GM23338 (cell line): Measurements from ENCODE around the gene MAP3K4. TPM values are rescaled to one million over a fixed set of nuclear protein-coding genes. Genes with fewer than 3 reads are reported as not detected.

Experiments
- ATAC-seq: fragments of 200-7000 bp; cut with Tn5 transposase; 3 replicates; pipeline ENCODE4 v1.9.1; 2020
- DNase-seq: peaks from one replicate; pipeline ENCODE4 v3.0.0-alpha.2; 2015; ENCODE audit warnings: low spot score
- H2AFZ ChIP-seq: fragments of 200-600 bp; sonication (generic); 2 replicates; pipeline ENCODE4 v1.8.0; 2016; ENCODE audit warnings: antibody characterized with exemption, mild to moderate bottlenecking, moderate library complexity
- H3F3A ChIP-seq: fragments of 200-600 bp; sonication (generic); replicated peaks from 2 replicates; pipeline ENCODE4 v1.8.0; 2017; ENCODE audit warnings: antibody characterized with exemption, mixed run types, low read depth
- H3K27ac ChIP-seq: fragments of 200-600 bp; sonication (generic); 2 replicates; pipeline ENCODE4 v1.6.1; 2016; ENCODE audit warnings: low read depth
- H3K27me3 ChIP-seq: fragments of 200-600 bp; sonication (generic); 2 replicates; pipeline ENCODE4 v1.8.0; 2016; ENCODE audit warnings: mild to moderate bottlenecking, mixed run types, moderate library complexity; ENCODE audit not compliant: insufficient read depth
- H3K36me3 ChIP-seq: fragments of 200-600 bp; sonication (generic); 2 replicates; pipeline ENCODE4 v1.8.0; 2016; ENCODE audit warnings: mild to moderate bottlenecking; ENCODE audit not compliant: insufficient read depth
- H3K4me1 ChIP-seq: fragments of 200-600 bp; sonication (generic); 2 replicates; pipeline ENCODE4 v1.8.0; 2016; ENCODE audit warnings: mild to moderate bottlenecking, moderate library complexity; ENCODE audit not compliant: insufficient read depth
- H3K4me2 ChIP-seq: fragments of 200-600 bp; sonication (generic); 2 replicates; pipeline ENCODE4 v1.7.1; 2017; ENCODE audit warnings: mixed run types
- H3K4me3 ChIP-seq: fragments of 200-600 bp; sonication (generic); 2 replicates; pipeline ENCODE4 v1.6.1; 2016; ENCODE audit warnings: mixed run types
- H3K79me2 ChIP-seq: fragments of 200-600 bp; sonication (generic); replicated peaks from 2 replicates; pipeline ENCODE4 v1.8.0; 2017; ENCODE audit warnings: mild to moderate bottlenecking; ENCODE audit not compliant: insufficient read depth
- H3K9me2 ChIP-seq: fragments of 200-600 bp; sonication (generic); 2 replicates; pipeline ENCODE4 v1.8.0; 2017; ENCODE audit not compliant: insufficient read depth
- H4K20me1 ChIP-seq: fragments of 200-600 bp; sonication (generic); replicated peaks from 2 replicates; pipeline ENCODE4 v1.8.0; 2017; ENCODE audit warnings: mild to moderate bottlenecking; ENCODE audit not compliant: insufficient read depth
- H3K27ac Mint-ChIP-seq: 2 replicates; pipeline ENCODE4 v1.8.0; 2020; ENCODE audit warnings: inconsistent platforms, mild to moderate bottlenecking, moderate library complexity, mixed read lengths
- H3K27me3 Mint-ChIP-seq: 3 replicates; pipeline ENCODE4 v1.8.0; 2022; ENCODE audit warnings: low read depth, mild to moderate bottlenecking, moderate library complexity, mixed read lengths, inconsistent platforms; ENCODE audit not compliant: insufficient read depth, poor library complexity
- H3K36me3 Mint-ChIP-seq: 3 replicates; pipeline ENCODE4 v1.8.0; 2021; ENCODE audit warnings: low read depth, mild to moderate bottlenecking, inconsistent platforms, moderate library complexity, mixed read lengths
- H3K4me1 Mint-ChIP-seq: 3 replicates; pipeline ENCODE4 v1.8.0; 2020; ENCODE audit warnings: mild to moderate bottlenecking, inconsistent platforms, mixed read lengths
- H3K4me3 Mint-ChIP-seq: 3 replicates; pipeline ENCODE4 v1.8.0; 2021; ENCODE audit warnings: moderate library complexity, mild to moderate bottlenecking, inconsistent platforms, mixed read lengths
- H3K9me3 Mint-ChIP-seq: 3 replicates; pipeline ENCODE4 v1.8.0; 2020; ENCODE audit warnings: moderate library complexity, mild to moderate bottlenecking, inconsistent platforms, mixed read lengths
- CREB1 ChIP-seq: fragments of 250-450 bp; sonication (Bioruptor Pico); IDR thresholded peaks from 2 replicates; pipeline ENCODE4 v1.5.0; 2020; ENCODE audit warnings: low read depth, mild to moderate bottlenecking, moderate library complexity
- CTCF ChIP-seq, 2 experiments: fragments of 200-600 bp in 1 of 2; sonication (generic) in 1 of 2; conservative IDR thresholded peaks; 2 replicates each; pipeline versions ENCODE4 v1.5.1 to v1.6.1; 2016 to 2017; ENCODE audit warnings: antibody characterized with exemption in 2 of 2, low read depth in 2 of 2, mild to moderate bottlenecking in 2 of 2, moderate library complexity in 1 of 2
- ETS1 ChIP-seq: IDR thresholded peaks from 2 replicates; pipeline ENCODE4 v1.6.1; 2016; ENCODE audit warnings: antibody characterized with exemption
- EZH2 ChIP-seq: fragments of 200-600 bp; sonication (generic); IDR thresholded peaks from one replicate; pipeline ENCODE4 v1.8.0; 2017; ENCODE audit warnings: antibody characterized with exemption, mild to moderate bottlenecking, low read depth; ENCODE audit not compliant: unreplicated experiment
- EZH2phosphoT487 ChIP-seq: fragments of 200-600 bp; sonication (generic); IDR thresholded peaks from one replicate; pipeline ENCODE4 v1.8.1; 2018; ENCODE audit warnings: antibody characterized with exemption; ENCODE audit not compliant: unreplicated experiment
- NANOG ChIP-seq: IDR thresholded peaks from 2 replicates; pipeline ENCODE4 v1.6.1; 2016; ENCODE audit warnings: antibody characterized with exemption, borderline replicate concordance
- STAT1 ChIP-seq: IDR thresholded peaks from one replicate; pipeline ENCODE4 v1.6.1; 2016; ENCODE audit warnings: antibody characterized with exemption; ENCODE audit not compliant: unreplicated experiment
- ZNF114 ChIP-seq: fragments of 250-450 bp; sonication (Bioruptor Pico); IDR thresholded peaks from 2 replicates; pipeline ENCODE4 v1.5.0; 2020; ENCODE audit warnings: mild to moderate bottlenecking, moderate library complexity
- ZNF331 ChIP-seq: fragments of 250-450 bp; sonication (Bioruptor Pico); IDR thresholded peaks from 2 replicates; pipeline ENCODE4 v1.5.0; 2020; ENCODE audit warnings: low read depth, mild to moderate bottlenecking, moderate library complexity
- polyA plus RNA-seq: library from polyadenylated mRNA; unstranded; fragments of >200 nt; fragmentation: Nextera tagmentation; extraction: Ambion mirVana; gene quantifications from 2 replicates; pipeline ENCODE4 v1.2.1, GENCODE V29; 2016
- total RNA-seq: library from RNA; depleted of rRNA; stranded (reverse); fragments of >200 nt; shearing (Covaris generic); gene quantifications from 2 replicates; pipeline ENCODE4 v1.2.3, GENCODE V29; 2014
- TF ChIP-seq, protein P1 (sequence below): fragments of 250-450 bp; sonication (Bioruptor Pico); IDR thresholded peaks from 2 replicates; pipeline ENCODE4 v1.5.0; 2020; ENCODE audit warnings: mild to moderate bottlenecking, moderate library complexity
- TF ChIP-seq, protein P2 (sequence below): IDR thresholded peaks from one replicate; pipeline ENCODE4 v1.6.1; 2018; ENCODE audit warnings: antibody characterized with exemption; ENCODE audit not compliant: unreplicated experiment

The MAP3K4 gene
- total and polyA plus RNA-seq, 2 experiments from 2014 or later, result 44.4 to 48.8 TPM

DNA sequence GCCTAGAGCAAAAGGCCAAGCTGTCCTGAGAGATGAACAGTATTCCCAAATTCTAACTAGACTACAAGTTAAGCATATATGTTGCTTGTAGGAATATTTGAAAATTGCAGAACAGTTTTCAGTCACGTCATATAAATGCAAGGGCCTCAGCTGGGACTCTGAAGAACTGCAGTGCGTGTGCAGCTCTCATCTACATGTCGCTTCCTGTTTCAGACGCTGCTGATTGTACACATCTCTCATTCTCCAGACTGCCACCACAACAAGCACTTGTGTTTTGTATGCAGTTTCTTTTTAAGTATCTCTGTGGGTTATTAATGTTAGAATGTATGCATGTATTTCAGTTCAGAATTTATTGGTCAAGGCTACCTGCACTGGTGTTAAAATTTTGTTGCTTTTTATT, 119.7 kb downstream of the MAP3K4 start:
- Histone ChIP-seq H3K79me2 (no peaks in the 10 kb centered on the region), H3K4me2 (no peak overlapping the region), H3K27ac (no peak overlapping the region), H2AFZ (no peak overlapping the region), H3K4me1 (no peaks in the 10 kb centered on the region), H3K27me3 (no peaks in the 10 kb centered on the region), H3K9me2 (no peaks in the 10 kb centered on the region), H4K20me1 (no peaks in the 10 kb centered on the region; the same call in 1 of the 2 replicates), H3K4me3 (no peak overlapping the region), H3K36me3 (peaks cover 41% of the 10 kb centered on the region), H3F3A (no peaks in the 10 kb centered on the region)
- TF ChIP-seq EZH2, result no peak
- no peak for TF ChIP-seq ZNF331 (CRISPR knock-in tag)
- TF ChIP-seq, protein P1, sequence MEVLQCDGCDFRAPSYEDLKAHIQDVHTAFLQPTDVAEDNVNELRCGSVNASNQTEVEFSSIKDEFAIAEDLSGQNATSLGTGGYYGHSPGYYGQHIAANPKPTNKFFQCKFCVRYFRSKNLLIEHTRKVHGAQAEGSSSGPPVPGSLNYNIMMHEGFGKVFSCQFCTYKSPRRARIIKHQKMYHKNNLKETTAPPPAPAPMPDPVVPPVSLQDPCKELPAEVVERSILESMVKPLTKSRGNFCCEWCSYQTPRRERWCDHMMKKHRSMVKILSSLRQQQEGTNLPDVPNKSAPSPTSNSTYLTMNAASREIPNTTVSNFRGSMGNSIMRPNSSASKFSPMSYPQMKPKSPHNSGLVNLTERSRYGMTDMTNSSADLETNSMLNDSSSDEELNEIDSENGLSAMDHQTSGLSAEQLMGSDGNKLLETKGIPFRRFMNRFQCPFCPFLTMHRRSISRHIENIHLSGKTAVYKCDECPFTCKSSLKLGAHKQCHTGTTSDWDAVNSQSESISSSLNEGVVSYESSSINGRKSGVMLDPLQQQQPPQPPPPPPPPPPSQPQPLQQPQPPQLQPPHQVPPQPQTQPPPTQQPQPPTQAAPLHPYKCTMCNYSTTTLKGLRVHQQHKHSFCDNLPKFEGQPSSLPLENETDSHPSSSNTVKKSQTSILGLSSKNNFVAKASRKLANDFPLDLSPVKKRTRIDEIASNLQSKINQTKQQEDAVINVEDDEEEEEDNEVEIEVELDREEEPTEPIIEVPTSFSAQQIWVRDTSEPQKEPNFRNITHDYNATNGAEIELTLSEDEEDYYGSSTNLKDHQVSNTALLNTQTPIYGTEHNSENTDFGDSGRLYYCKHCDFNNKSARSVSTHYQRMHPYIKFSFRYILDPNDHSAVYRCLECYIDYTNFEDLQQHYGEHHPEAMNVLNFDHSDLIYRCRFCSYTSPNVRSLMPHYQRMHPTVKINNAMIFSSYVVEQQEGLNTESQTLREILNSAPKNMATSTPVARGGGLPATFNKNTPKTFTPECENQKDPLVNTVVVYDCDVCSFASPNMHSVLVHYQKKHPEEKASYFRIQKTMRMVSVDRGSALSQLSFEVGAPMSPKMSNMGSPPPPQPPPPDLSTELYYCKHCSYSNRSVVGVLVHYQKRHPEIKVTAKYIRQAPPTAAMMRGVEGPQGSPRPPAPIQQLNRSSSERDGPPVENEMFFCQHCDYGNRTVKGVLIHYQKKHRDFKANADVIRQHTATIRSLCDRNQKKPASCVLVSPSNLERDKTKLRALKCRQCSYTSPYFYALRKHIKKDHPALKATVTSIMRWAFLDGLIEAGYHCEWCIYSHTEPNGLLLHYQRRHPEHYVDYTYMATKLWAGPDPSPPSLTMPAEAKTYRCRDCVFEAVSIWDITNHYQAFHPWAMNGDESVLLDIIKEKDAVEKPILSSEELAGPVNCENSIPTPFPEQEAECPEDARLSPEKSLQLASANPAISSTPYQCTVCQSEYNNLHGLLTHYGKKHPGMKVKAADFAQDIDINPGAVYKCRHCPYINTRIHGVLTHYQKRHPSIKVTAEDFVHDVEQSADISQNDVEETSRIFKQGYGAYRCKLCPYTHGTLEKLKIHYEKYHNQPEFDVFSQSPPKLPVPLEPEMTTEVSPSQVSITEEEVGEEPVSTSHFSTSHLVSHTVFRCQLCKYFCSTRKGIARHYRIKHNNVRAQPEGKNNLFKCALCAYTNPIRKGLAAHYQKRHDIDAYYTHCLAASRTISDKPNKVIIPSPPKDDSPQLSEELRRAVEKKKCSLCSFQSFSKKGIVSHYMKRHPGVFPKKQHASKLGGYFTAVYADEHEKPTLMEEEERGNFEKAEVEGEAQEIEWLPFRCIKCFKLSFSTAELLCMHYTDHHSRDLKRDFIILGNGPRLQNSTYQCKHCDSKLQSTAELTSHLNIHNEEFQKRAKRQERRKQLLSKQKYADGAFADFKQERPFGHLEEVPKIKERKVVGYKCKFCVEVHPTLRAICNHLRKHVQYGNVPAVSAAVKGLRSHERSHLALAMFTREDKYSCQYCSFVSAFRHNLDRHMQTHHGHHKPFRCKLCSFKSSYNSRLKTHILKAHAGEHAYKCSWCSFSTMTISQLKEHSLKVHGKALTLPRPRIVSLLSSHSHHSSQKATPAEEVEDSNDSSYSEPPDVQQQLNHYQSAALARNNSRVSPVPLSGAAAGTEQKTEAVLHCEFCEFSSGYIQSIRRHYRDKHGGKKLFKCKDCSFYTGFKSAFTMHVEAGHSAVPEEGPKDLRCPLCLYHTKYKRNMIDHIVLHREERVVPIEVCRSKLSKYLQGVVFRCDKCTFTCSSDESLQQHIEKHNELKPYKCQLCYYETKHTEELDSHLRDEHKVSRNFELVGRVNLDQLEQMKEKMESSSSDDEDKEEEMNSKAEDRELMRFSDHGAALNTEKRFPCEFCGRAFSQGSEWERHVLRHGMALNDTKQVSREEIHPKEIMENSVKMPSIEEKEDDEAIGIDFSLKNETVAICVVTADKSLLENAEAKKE (CRISPR knock-in tag), result no peak
- TF ChIP-seq EZH2phosphoT487, result no peak
- TF ChIP-seq, protein P2, sequence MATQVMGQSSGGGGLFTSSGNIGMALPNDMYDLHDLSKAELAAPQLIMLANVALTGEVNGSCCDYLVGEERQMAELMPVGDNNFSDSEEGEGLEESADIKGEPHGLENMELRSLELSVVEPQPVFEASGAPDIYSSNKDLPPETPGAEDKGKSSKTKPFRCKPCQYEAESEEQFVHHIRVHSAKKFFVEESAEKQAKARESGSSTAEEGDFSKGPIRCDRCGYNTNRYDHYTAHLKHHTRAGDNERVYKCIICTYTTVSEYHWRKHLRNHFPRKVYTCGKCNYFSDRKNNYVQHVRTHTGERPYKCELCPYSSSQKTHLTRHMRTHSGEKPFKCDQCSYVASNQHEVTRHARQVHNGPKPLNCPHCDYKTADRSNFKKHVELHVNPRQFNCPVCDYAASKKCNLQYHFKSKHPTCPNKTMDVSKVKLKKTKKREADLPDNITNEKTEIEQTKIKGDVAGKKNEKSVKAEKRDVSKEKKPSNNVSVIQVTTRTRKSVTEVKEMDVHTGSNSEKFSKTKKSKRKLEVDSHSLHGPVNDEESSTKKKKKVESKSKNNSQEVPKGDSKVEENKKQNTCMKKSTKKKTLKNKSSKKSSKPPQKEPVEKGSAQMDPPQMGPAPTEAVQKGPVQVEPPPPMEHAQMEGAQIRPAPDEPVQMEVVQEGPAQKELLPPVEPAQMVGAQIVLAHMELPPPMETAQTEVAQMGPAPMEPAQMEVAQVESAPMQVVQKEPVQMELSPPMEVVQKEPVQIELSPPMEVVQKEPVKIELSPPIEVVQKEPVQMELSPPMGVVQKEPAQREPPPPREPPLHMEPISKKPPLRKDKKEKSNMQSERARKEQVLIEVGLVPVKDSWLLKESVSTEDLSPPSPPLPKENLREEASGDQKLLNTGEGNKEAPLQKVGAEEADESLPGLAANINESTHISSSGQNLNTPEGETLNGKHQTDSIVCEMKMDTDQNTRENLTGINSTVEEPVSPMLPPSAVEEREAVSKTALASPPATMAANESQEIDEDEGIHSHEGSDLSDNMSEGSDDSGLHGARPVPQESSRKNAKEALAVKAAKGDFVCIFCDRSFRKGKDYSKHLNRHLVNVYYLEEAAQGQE, result no peak
- no peak for TF ChIP-seq ZNF114 (CRISPR knock-in tag)
- no peak for TF ChIP-seq ETS1
- no peak for TF ChIP-seq CREB1 (CRISPR knock-in tag)
- TF ChIP-seq NANOG, result no peak
- TF ChIP-seq CTCF (conservative IDR thresholded peaks at IDR 0.05; ENCODE audit: low read depth in 2 of 2), result no peak
- no peak for TF ChIP-seq STAT1
- peaks cover 4% of the 10 kb centered on the region for H3K27me3 Mint-ChIP-seq
- H3K4me1 Mint-ChIP-seq, result no peaks in the 10 kb centered on the region
- H3K36me3 Mint-ChIP-seq, result peaks cover 88% of the 10 kb centered on the region
- no peak overlapping the region for H3K27ac Mint-ChIP-seq
- no peaks in the 10 kb centered on the region for H3K9me3 Mint-ChIP-seq
- DNase-seq, result no peak
- H3K4me3 Mint-ChIP-seq, result no peak overlapping the region
- no peak for ATAC-seq
